GM12891 (cell line): ENCODE measurements around the gene DST.

Experiments used
- POLR2A ChIP-seq: IDR thresholded peaks from 2 replicates; pipeline ENCODE4 v1.6.1; 2011; ENCODE audit warnings: low read depth, low read length, control low read depth
- POLR2AphosphoS5 ChIP-seq: IDR thresholded peaks from 2 replicates; pipeline ENCODE4 v1.6.1; 2011; ENCODE audit warnings: low read depth, low read length, control low read depth
- SPI1 ChIP-seq: IDR thresholded peaks from 2 replicates; pipeline ENCODE4 v1.6.1; 2011; ENCODE audit warnings: low read depth, low read length, control low read depth
- TAF1 ChIP-seq: IDR thresholded peaks from 2 replicates; pipeline ENCODE4 v1.6.1; 2011; ENCODE audit warnings: low read depth, low read length, control low read depth

GRCh38 chr6:56522495-56523270 lies 120.0 kb downstream of the DST start:
- TF ChIP-seq TAF1 (no peak), POLR2AphosphoS5 (no peak), POLR2A (no peak), SPI1 (no peak)
